HG02970 (cell line): ENCODE measurements around the gene ZNF160.

Experiments used
- ATAC-seq: cut with Tn5 transposase; IDR thresholded peaks from one replicate; pipeline ENCODE4 v1.9.1; 2021; ENCODE audit warnings: mild to moderate bottlenecking, moderate library complexity, moderate number of reproducible peaks; ENCODE audit not compliant: unreplicated experiment, low FRiP score

Gene ZNF160

GRCh38 chr19:53094754-53095575 is 8.3 kb downstream of the ZNF160 start:
- no peak for ATAC-seq

- ATAC-seq = no peak
Observed at GRCh38 chr19:53092723-53093122, 10.5 kb downstream of the ZNF160 start.

GRCh38 chr19:53091413-53092254 is 11.6 kb downstream of the ZNF160 start:
- ATAC-seq = no peak

- no peak for ATAC-seq
Observed at GRCh38 chr19:53088091-53088490, 15.1 kb downstream of the ZNF160 start.

GRCh38 chr19:53086949-53087348 is 16.3 kb downstream of the ZNF160 start:
- no peak for ATAC-seq

GRCh38 chr19:53085496-53085895 is 17.7 kb downstream of the ZNF160 start:
- no peak for ATAC-seq

- no peak for ATAC-seq
Observed at GRCh38 chr19:53082929-53083328, 20.3 kb downstream of the ZNF160 start.

- ATAC-seq = no peak
Observed at GRCh38 chr19:53079313-53079924, 23.8 kb downstream of the ZNF160 start.

- ATAC-seq = no peak
Observed at GRCh38 chr19:53078668-53079067, 24.6 kb downstream of the ZNF160 start.

- no peak for ATAC-seq
Observed at GRCh38 chr19:53076984-53077383, 26.2 kb downstream of the ZNF160 start.

GRCh38 chr19:53068834-53069233 is 34.4 kb downstream of the ZNF160 start:
- ATAC-seq = no peak

GRCh38 chr19:53068199-53068598 is 35.0 kb downstream of the ZNF160 start:
- no peak for ATAC-seq

- ATAC-seq = no peak
Observed at GRCh38 chr19:53057904-53058580, 45.2 kb downstream of the ZNF160 start.

GRCh38 chr19:53055117-53055516 is 48.1 kb downstream of the ZNF160 start:
- no peak for ATAC-seq

- no peak for ATAC-seq
Observed at GRCh38 chr19:53047379-53047778, 55.8 kb downstream of the ZNF160 start.

GRCh38 chr19:53045536-53045935 is 57.7 kb downstream of the ZNF160 start:
- ATAC-seq = no peak

- no peak for ATAC-seq
Observed at GRCh38 chr19:53041366-53041765, 61.9 kb downstream of the ZNF160 start.

GRCh38 chr19:53037101-53038097 is 65.8 kb downstream of the ZNF160 start:
- no peak for ATAC-seq

- ATAC-seq = no peak
Observed at GRCh38 chr19:53034948-53035675, 68.1 kb downstream of the ZNF160 start.
